Mucosa of gallbladder (tissue), 1 donor: ENCODE data around the gene PHF3. TPM values are rescaled to one million over a fixed set of nuclear protein-coding genes. Genes with fewer than 3 reads are reported as not detected.
A peak's percentile ranks its signal among the peaks of the same experiment; 100 is the strongest.

Source experiments
- DNase-seq: peaks from one replicate; pipeline ENCODE4 v3.0.0-alpha.2; 2020; ENCODE audit warnings: low spot score
- total RNA-seq: library from RNA; stranded (reverse); gene quantifications from one replicate; pipeline ENCODE4 v1.2.1, GENCODE V29; 2021
- donor health status: DM: no; HTN: no; CAD: no.

The PHF3 gene, protein sequence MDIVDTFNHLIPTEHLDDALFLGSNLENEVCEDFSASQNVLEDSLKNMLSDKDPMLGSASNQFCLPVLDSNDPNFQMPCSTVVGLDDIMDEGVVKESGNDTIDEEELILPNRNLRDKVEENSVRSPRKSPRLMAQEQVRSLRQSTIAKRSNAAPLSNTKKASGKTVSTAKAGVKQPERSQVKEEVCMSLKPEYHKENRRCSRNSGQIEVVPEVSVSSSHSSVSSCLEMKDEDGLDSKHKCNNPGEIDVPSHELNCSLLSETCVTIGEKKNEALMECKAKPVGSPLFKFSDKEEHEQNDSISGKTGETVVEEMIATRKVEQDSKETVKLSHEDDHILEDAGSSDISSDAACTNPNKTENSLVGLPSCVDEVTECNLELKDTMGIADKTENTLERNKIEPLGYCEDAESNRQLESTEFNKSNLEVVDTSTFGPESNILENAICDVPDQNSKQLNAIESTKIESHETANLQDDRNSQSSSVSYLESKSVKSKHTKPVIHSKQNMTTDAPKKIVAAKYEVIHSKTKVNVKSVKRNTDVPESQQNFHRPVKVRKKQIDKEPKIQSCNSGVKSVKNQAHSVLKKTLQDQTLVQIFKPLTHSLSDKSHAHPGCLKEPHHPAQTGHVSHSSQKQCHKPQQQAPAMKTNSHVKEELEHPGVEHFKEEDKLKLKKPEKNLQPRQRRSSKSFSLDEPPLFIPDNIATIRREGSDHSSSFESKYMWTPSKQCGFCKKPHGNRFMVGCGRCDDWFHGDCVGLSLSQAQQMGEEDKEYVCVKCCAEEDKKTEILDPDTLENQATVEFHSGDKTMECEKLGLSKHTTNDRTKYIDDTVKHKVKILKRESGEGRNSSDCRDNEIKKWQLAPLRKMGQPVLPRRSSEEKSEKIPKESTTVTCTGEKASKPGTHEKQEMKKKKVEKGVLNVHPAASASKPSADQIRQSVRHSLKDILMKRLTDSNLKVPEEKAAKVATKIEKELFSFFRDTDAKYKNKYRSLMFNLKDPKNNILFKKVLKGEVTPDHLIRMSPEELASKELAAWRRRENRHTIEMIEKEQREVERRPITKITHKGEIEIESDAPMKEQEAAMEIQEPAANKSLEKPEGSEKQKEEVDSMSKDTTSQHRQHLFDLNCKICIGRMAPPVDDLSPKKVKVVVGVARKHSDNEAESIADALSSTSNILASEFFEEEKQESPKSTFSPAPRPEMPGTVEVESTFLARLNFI (N-terminal part only)
- 54.4 TPM for total RNA-seq

DNA sequence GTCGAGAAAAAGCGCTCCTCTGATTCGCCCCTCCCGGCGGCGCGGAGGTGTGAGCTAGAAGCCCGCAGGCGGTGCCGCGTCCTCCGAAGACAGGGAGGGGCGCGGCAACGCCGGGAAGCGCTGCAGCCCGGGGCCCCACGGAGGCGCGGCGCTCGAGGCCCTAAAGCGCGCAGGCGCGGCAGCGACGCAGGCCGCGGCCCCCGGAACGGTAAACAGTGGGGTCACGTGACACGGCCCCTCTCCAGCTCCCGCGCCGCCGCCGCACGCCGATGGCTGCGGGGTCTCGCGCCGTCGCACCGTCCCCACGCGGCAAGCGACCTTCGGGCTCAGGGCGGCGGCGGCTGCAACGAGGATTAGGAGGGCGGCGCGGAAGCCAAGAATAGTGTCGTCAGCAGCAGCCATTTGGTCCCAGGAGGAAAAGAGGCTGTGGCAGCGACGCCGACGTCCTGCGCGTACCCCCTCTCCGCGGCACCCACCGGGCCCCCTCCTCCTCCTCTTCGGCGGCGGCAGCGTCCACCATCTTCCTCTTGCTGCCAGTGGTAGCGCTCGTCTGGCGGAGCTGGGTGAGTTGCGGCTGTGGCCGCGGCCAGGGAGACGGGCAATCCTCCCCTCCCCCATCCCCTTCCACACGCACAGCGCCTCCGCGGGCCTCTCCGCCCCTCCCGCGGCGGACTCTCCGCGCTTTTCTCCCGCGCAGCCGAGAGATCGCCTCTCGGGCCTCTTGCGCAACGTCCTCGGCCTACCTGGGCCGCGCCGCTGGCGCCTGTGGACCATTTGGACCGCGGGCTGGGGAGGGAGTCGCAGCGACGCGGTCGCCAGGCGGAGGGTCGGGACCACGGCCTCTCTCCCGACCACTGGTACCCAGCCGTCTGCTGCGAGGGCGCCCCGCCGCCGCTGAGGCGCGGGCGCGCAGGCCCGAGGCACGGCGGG, at the start of gene PHF3:
TSS of gene PHF3 (plus strand) at position 215 of the 930 bp plus-strand sequence. CDS start 10,750 bp downstream, outside the sequence.
- DNase-seq = peak; percentile 91

DNA sequence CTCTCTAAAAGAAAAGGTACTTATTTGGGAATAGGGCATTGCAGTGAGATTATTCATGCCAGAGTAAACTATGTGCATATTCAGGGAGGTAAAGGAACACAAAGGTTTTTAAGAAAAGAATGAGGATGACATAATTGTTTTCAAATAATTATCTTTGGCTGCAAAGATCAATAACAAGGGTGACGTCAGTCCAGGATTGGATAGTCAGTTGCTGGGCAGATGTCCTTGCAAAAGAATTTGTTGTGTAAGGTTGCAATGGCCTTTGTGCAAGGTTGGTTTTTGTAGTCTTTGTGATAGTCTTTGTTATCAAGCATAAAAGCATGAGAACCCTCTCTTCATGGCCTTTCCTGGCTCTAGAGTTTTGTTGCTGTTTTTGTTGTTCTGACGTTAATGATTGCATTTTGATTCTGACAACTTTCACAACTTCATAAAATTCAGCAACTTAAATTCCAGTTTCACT, 45.6 kb upstream of the PHF3 start:
- DNase-seq = no peak

DNA sequence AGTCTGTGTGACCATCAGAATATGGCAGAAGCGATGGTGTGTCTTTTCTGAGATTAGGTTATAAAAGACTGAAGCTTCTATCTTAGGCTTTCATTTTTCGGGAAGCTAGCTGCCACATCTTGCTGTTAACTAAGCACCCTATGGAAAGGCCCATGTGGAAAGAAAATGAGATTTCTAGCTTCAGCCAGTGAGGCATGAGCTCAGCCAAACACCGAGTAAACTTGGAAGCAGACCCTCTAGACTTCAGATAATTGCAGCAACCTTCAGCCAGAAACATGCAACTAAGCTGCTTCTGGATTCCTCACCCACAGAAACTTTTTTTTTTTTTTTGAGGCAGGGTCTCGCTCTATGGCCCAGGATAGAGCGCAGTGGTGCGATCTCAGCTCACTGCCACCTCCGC, 42.7 kb upstream of the PHF3 start:
- DNase-seq = no peak

DNA sequence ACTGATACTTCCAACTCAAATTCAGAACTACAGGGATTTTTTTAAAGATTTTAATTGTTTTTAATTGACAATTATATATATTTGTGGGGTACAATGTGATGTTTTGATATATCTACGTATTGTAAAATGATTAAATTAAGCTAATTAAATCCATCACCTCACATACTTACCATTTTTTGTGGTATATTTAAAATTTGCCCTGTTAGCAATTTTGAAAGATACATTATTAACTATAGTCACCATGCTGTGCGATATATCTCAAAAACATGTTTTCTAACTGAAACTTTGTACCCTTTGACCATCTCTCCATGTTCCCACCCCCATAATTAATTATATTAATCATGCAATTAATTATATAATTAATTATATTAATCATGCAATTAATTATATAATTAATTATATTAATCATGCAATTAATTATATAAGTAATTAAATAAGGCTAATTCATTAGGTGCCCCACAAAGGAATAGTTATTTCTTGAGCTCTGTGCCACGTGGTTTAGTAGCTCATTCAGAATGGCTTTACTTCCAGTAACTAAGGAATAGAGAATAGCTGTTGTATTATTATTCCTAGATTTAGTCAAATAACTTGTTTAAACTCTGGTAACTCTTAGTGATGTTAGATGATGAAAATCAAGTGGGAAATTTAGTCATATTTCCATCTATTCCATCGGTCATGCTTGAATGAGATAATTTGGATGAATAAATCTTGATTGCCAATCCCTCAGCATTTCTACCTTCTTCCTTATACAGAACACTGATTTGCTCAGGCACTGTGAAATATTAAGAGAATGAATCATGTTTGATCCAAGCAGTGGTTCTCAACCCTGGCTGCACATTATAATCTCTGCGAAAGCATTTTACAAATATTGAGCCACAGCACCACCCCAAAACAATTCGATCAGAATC, 38.2 kb upstream of the PHF3 start:
- DNase-seq = no peak

DNA sequence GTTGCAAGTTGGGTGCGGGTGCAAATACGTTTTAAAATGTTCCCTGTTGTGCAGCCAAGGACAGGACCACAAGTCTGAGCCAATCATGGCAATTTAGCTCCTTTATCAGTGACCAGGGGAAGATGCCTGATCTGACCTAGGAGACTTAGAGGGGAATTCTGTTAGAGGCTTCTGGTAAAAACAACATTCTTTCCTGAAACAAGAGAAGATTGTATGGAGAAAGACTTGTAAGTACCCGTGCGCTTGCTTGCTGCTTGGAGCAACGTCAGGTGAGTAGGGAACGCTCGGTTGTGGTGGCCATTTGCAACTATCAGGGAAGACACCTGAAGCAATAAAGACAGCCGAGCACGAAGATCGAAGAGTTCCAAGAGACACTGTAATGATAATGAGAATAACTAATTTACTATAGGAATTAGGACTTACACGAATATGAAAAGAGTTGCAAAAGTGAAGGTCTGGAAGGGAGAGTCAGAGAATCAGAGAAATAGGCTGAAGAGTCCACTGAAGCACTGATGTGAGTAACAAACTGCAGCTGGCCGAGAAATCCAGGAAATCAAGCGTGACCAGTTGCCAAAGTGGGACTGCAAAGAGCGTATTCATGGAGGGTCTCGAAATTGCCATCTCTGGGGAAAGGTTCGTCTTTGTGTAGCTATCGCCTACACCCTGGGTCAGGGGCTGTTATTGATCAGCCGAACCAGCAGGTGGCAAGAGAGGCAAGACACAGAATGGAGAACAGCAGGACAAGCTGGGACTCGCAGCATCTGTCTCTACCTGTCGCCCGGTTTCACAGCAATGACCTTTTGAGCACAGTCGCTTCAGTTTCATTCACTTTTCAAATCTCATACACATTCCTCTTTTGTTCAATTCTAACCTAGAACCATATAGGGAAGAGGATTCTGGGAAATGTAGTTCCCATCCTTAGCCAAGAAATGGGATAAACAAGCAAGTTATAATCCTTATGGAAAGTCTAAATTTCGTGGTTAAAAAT, 37.3 kb upstream of the PHF3 start:
- DNase-seq = peak; percentile 71

DNA sequence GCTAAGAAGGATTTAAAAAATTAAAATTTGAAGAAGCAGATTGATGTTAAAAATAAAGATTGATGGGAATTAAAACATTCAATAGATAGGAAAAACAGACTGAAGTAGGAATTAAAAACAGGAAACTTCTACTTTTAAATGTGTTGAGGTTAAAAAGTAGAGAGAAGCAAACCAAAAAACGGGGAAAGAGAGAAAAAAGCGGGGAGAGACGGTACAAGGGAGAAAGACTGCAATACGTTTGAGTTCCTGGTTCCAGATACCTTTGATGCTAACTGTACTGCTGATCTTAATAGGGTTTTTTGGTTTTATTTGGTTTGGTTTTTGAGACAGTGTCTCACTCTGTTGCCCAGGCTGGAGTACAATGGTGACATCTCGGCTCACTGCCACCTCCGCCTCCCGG, 36.4 kb upstream of the PHF3 start:
- DNase-seq = no peak

DNA sequence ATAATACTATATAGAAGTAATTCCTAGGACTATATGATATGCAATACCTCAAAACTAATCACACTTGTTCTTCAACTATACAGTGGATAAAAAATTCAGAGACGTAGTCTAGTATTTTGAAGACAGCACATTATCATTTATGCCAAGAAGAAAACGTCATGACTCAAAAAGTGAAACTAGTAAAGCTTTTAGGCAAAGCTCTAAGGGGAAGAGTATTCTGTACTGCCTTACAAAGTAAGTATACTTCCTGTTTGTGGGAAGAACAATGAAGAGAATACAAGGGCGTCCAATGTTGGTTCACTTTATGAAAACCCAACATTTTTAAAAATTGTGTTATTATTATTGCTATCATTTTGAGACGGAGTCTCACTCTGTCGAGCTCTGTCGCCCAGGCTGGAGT, 35.5 kb upstream of the PHF3 start:
- no peak for DNase-seq

DNA sequence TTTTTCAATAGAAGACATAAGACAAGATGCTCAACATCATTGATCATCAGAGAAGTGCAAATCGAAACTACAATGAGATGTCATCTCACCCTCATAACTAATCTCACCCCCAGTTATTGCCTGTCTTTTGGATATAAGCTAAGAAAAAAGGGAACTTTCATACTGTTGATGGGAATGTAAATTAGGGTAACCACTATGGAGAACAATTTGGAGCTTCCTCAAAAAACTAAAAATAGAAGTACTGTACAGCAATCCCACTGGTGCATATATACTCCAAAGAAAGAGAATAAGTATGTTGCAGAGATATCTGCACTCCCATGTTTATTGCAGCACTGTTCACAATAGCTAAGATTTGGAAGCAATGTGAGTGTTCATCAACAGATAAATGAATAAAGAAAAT, 26.4 kb upstream of the PHF3 start:
- no peak for DNase-seq

DNA sequence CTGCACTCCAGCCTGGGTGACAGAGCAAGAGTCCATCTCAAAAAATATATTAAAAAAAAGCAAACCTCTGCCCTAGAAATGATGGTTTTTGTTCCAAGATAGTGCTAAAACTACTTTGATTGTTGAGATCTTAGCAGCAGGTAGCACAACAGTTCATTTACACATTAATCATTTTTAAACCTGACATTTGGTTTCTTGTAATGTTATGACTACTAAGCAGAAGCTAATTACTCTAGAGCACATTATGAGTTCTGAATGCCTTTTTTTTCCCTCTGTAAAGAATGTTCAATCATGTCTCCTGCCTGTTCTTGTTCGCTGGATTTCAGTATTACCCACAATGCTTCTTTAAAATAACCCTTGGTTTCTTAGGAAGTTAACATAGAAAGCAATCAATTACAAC, 24.7 kb upstream of the PHF3 start:
- DNase-seq = no peak

DNA sequence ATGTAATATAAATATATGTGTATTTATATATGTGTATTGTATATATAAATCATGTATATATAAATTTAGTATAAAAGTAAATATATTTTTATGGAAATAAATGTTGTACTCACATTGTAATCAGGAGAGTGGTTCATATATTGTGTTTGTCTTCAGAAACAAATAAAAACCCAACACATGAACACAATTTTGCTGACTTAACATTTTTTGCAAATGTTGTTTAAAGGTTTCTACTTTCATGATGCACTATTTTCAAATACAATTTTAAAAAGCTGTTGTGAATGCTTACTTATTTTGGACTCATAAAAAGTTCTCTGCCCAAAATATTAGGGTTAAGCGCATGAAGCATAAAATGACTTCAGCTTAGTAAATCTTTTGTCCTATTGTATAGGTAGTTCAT, 24.0 kb upstream of the PHF3 start:
- no peak for DNase-seq

DNA sequence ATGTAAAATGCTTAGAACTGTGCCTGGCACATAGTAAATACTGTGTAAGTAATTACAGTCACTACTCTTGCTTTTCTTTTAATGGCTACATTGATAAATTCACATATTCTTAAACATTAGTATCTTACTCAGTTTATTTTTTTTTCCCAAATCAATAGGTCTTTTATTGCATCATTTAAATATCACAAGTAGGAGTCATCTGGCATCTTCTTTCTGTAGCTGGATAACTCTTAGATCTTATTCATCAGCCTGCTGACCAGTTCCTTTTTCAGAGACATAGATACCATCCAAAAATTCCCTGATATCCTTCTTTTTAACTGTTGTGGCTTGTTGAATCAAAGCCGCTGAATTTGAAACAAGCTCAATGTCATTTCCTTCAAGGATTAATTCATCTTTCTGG, 20.0 kb upstream of the PHF3 start:
- no peak for DNase-seq

DNA sequence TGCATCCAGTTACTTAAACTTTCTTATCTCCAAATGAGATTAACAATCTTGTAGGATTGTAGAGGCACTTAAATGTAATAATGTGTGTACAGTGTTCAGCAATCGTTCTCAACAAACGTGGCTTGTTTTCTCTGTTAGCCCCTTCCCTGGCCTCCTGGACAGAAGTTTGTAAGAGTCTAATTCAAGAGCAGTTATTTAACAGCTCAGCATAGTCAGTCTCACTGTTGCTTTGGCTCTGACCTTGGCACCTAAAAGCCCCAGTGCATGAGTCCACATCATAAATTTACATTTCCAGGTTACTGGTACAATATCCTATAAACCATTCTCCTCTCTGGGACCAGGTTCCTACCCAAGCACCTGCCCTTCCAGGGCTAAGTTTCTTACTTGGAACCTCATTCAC, 11.5 kb upstream of the PHF3 start:
- no peak for DNase-seq

DNA sequence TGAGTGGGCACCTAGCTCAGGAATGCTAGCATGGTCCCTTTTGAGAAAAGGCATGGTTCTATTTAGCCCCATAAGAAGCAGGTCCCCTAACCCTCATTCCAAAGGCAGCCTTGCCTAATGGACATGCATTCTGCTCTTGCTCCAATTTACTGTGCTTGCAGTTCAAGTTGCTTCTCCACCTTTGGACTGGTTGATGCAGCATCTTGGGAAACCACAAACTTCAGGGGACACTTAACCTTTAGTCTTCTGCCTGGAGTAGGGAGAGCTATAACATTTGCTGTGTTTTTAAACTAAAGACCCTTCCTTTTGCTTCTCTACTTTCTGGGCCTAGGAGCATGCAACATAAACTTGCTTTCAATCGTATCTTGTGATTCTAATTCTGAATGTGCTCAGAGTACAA, 5.1 kb upstream of the PHF3 start:
- no peak for DNase-seq

DNA sequence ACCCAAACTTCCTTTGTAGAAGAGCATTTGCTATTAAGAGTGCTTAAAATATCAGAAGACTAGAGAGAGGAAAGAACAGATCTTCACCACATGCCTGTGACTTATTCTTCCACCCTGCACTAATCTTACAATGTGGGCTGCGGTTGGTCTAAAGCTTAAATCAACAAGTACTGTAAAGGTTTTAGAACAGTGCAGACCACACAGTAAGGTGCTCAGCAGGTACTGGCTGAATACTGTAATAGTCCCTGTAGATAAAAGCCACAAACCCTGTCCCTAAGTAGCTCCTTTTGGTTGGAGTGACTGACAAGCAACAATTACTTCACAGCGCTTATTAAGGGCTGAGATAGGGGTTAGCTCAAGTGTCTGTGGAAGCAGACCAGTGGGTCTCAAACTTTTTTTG, 972 bp upstream of the PHF3 start:
- no peak for DNase-seq

DNA sequence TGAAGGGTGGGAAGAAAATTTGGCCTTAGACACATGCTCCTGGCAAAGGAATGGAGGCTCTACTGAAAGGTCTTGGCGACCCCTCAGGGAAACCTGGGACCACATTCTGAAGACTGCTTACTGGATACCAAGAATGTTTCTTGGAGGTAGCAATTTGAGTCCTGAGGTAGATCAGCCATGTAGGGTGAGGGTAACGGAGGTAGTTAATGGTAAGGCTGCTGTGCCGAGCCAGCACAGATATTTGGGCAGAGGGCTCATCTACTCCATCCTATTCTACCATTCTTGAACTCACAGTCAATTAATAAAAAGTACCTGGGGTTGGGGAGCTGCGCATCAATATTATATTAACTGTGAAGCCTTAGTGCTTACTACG, 401 bp upstream of the PHF3 start:
- no peak for DNase-seq

DNA sequence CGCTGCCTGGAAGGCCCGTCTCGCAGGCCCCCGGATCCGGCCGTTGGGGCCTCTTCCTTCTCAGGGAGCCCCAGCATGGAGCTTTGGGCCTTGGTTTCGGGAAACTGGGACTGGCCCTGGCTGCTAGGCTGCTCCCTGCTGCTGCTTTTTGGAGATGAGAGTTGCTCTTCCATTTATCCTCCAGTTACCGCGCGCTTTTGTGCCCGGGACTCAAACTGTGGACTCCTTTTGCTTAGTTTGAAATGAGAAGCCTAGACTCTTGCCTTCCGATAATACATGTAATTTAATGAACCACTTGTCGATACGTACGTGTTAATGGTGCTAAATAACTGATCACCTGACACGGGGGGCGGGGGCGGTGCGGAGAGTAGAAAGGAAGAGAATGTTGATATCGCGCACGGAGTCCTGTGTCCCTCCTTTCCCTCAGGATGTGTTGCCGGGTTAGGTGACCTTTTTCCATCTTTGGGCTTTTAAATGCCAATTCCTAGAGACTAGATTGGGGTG, 968 bp downstream of the PHF3 start:
- peak; percentile 66 for DNase-seq

DNA sequence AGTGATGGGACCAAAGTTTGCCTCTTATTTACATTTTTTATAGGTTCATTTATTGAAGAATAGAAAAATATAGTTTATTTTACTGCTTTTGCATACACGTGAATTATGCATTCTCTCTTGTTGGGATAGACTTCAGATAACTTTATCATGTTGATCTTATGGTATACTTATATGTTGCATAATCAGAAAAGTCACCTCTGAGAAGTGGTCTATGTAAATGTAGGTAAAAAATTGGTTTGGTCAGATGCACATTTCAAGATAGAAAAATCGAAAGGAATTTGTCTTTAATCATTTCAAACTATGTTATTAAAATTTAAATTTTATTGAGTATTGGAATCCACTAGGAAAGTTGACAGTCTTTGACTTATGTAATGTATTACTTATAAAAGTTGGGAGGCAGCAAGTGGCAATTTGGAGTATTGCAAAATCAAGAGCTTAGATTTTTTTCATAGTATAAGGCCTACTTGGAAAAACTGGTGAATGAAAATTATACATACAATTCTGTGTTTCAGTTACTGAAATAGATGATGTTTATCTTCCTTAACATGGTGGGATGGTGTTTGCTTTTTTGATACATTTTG, 2.4 kb downstream of the PHF3 start:
- DNase-seq = no peak

DNA sequence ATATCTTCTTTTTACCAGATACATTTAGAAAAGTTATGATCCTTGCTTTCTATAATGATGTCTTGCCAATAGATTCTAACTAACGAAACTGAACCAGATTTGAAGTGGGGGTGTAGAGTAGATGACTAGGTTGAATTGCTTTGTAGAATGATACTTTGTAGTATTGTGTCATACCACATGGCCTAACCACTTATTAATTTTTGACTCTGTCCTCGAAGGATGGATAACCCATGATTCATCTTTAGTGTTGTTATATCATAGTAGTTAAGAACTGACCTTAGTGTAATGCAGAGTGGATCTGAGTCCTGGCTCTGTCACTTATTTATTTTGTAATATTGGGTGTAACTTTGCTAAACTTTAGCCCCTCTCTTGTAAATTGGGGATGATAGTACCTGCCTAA, 4.5 kb downstream of the PHF3 start:
- no peak for DNase-seq
